GM18873 (cell line): ENCODE measurements around the gene OBSCN.

ENCODE experiments used
- ATAC-seq: cut with Tn5 transposase; IDR thresholded peaks from one replicate; pipeline ENCODE4 v1.9.1; 2021; ENCODE audit warnings: mild to moderate bottlenecking, moderate library complexity, moderate number of reproducible peaks; ENCODE audit not compliant: unreplicated experiment, low FRiP score

The OBSCN gene

GRCh38 chr1:228299211-228299610 is 91.4 kb downstream of the OBSCN start:
- no peak for ATAC-seq

GRCh38 chr1:228299901-228300300 is 92.1 kb downstream of the OBSCN start:
- ATAC-seq: no peak

- ATAC-seq: no peak
Measured at GRCh38 chr1:228302086-228302485, 94.2 kb downstream of the OBSCN start.

GRCh38 chr1:228303596-228303995 is 95.8 kb downstream of the OBSCN start:
- no peak for ATAC-seq

GRCh38 chr1:228304225-228304624 is 96.4 kb downstream of the OBSCN start:
- ATAC-seq: no peak

GRCh38 chr1:228304766-228305395 is 97.0 kb downstream of the OBSCN start:
- no peak for ATAC-seq

GRCh38 chr1:228305721-228306152 is 97.9 kb downstream of the OBSCN start:
- ATAC-seq: no peak

GRCh38 chr1:228306275-228307217 is 98.7 kb downstream of the OBSCN start:
- no peak for ATAC-seq

GRCh38 chr1:228307218-228308023 is 99.6 kb downstream of the OBSCN start:
- no peak for ATAC-seq

GRCh38 chr1:228308085-228308601 is 100.3 kb downstream of the OBSCN start:
- ATAC-seq: no peak

- no peak for ATAC-seq
Measured at GRCh38 chr1:228308628-228309325, 100.9 kb downstream of the OBSCN start.

- no peak for ATAC-seq
Measured at GRCh38 chr1:228309326-228310067, 101.7 kb downstream of the OBSCN start.

GRCh38 chr1:228310162-228310792 is 102.4 kb downstream of the OBSCN start:
- ATAC-seq: no peak

GRCh38 chr1:228311091-228311490 is 103.2 kb downstream of the OBSCN start:
- ATAC-seq: no peak

- ATAC-seq: no peak
Measured at GRCh38 chr1:228312136-228312764, 104.4 kb downstream of the OBSCN start.

- no peak for ATAC-seq
Measured at GRCh38 chr1:228313536-228314277, 105.9 kb downstream of the OBSCN start.

GRCh38 chr1:228314315-228314657 is 106.4 kb downstream of the OBSCN start:
- ATAC-seq: no peak
